ENCODE data around the gene SFRP5.

The SFRP5 gene

DNA sequence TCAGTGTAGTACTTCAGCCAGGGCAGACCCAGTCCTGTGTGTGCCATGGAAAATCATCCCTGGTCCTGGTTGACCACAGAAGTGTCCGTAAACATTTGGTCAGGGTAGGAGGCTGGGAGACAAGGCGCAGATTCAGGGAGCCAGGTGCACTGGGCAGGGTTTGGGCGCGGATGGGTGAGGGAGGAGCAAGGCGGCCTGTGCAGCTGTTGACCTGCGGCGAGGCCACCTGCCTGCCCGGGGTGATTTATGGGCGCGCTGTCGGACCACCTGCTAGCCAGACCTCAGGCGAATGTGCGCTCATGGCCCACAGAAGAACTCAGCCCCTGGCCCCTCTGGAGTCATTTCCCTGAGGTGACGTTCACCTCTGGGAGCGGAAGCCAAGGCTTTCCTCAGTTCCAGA, 6.6 kb downstream of the SFRP5 start:
- H3K27me3 ChIP-seq (ENCODE audit: insufficient read depth, low read depth), result peaks cover 6% of the 10 kb centered on the region; the same call in 1 of the 2 replicates
- H3K4me1 ChIP-seq (ENCODE audit: low read depth, poor library complexity, severe bottlenecking), result peaks cover 3% of the 10 kb centered on the region
- no peak overlapping the region for H3K27ac ChIP-seq
- no peaks in the 10 kb centered on the region for H3K36me3 ChIP-seq (ENCODE audit: insufficient read depth)
- TF ChIP-seq, protein P1, sequence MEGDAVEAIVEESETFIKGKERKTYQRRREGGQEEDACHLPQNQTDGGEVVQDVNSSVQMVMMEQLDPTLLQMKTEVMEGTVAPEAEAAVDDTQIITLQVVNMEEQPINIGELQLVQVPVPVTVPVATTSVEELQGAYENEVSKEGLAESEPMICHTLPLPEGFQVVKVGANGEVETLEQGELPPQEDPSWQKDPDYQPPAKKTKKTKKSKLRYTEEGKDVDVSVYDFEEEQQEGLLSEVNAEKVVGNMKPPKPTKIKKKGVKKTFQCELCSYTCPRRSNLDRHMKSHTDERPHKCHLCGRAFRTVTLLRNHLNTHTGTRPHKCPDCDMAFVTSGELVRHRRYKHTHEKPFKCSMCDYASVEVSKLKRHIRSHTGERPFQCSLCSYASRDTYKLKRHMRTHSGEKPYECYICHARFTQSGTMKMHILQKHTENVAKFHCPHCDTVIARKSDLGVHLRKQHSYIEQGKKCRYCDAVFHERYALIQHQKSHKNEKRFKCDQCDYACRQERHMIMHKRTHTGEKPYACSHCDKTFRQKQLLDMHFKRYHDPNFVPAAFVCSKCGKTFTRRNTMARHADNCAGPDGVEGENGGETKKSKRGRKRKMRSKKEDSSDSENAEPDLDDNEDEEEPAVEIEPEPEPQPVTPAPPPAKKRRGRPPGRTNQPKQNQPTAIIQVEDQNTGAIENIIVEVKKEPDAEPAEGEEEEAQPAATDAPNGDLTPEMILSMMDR (conservative IDR thresholded peaks at IDR 0.05; ENCODE audit: low read depth, low read length), result no peak
- H3K4me3 ChIP-seq (IDR thresholded peaks at IDR 0.05; ENCODE audit: insufficient read depth, low read depth, low read length), result no peak overlapping the region
- H3K4me2 ChIP-seq, result no peak overlapping the region
- no peaks in the 10 kb centered on the region for H4K20me1 ChIP-seq (ENCODE audit: insufficient read depth)
- H3K9ac ChIP-seq, result no peak overlapping the region
- no peaks in the 10 kb centered on the region for H3K79me2 ChIP-seq (ENCODE audit: insufficient read depth, low read depth)
- no peak overlapping the region for H2AFZ ChIP-seq (ENCODE audit: low read depth)

DNA sequence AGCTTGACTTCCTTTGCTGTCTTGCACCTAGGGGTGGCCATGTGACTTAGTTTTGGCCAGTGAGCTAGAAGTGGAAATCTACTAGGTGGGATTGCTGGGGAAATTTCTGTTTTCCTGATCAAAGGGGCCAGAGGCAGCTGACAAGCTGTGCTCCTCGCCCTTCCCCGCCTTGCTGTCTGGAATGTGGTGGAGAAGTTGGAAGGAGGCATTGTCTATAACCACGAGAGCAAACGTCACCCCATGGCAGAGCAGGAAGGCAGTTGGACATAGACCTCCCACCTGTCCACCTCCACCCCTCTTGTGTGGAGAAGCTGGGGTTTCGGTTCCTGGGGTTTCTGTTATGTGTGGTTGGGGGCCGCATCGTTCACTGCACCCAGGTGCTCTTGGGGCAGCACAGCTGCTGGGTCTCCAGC, 7.3 kb downstream of the SFRP5 start:
- H3K4me1 ChIP-seq (ENCODE audit: low read depth, poor library complexity, severe bottlenecking), result peaks cover 3% of the 10 kb centered on the region
- H3K4me3 ChIP-seq (IDR thresholded peaks at IDR 0.05; ENCODE audit: insufficient read depth, low read depth, low read length), result no peak overlapping the region
- H4K20me1 ChIP-seq (ENCODE audit: insufficient read depth), result no peaks in the 10 kb centered on the region
- H3K36me3 ChIP-seq (ENCODE audit: insufficient read depth), result no peaks in the 10 kb centered on the region
- H3K27ac ChIP-seq, result no peak overlapping the region
- no peak overlapping the region for H2AFZ ChIP-seq (ENCODE audit: low read depth)
- H3K9ac ChIP-seq, result no peak overlapping the region
- TF ChIP-seq, protein P1 (conservative IDR thresholded peaks at IDR 0.05; ENCODE audit: low read depth, low read length), result no peak
- H3K79me2 ChIP-seq (ENCODE audit: insufficient read depth, low read depth), result no peaks in the 10 kb centered on the region
- H3K4me2 ChIP-seq, result no peak overlapping the region
- no peaks in the 10 kb centered on the region; the same call in 1 of the 2 replicates for H3K27me3 ChIP-seq (ENCODE audit: insufficient read depth, low read depth)

DNA sequence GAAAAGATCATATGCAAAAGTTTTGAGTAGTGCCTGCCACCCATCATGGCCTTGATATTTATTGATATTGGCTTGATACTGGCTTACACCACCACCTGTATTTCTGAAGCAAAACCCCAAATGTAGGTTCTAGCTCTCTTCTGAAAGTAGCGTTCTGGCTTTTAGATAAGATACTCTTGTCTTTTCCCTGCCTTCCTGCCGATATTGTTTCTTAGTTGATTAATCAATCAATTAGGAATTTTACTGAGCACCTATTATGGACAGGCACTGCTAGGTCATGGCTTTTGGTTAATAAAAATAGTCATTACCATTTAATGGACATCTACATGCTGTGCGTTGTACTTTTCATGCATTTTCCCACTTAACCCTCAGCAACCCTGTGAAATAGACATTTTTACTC, 7.9 kb downstream of the SFRP5 start:
- H3K4me1 ChIP-seq (ENCODE audit: low read depth, poor library complexity, severe bottlenecking), result peaks cover 3% of the 10 kb centered on the region
- no peak overlapping the region for H3K4me3 ChIP-seq (IDR thresholded peaks at IDR 0.05; ENCODE audit: insufficient read depth, low read depth, low read length)
- no peaks in the 10 kb centered on the region for H3K36me3 ChIP-seq (ENCODE audit: insufficient read depth)
- no peak overlapping the region for H3K27ac ChIP-seq
- no peaks in the 10 kb centered on the region for H4K20me1 ChIP-seq (ENCODE audit: insufficient read depth)
- no peak overlapping the region for H2AFZ ChIP-seq (ENCODE audit: low read depth)
- H3K4me2 ChIP-seq, result no peak overlapping the region
- H3K79me2 ChIP-seq (ENCODE audit: insufficient read depth, low read depth), result no peaks in the 10 kb centered on the region
- no peaks in the 10 kb centered on the region for H3K27me3 ChIP-seq (ENCODE audit: insufficient read depth, low read depth)
- H3K9ac ChIP-seq, result no peak overlapping the region
- TF ChIP-seq, protein P1 (conservative IDR thresholded peaks at IDR 0.05; ENCODE audit: low read depth, low read length), result no peak

DNA sequence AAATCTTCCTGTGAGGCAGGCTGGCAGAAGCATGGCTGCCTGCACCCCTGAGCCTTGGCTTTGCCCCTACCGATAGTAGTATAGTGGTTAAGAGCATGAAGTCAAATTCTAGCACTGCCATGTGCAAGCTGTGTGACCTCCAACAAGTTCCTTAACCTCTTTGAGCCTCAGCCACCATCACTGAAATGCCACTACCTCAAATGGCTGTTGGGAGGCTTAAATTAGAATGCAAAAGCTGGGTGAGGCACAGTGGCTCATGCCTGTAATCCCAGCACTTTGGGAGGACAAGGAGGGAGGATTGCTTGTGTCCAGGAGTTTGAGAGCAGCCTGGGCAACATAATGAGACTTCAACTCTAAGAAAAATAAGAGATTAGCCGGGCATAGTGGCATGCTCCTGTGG, 8.4 kb downstream of the SFRP5 start:
- Histone ChIP-seq H3K36me3 (ENCODE audit: insufficient read depth) (no peaks in the 10 kb centered on the region), H3K4me3 (IDR thresholded peaks at IDR 0.05; ENCODE audit: insufficient read depth, low read depth, low read length) (no peak overlapping the region), H2AFZ (ENCODE audit: low read depth) (no peak overlapping the region), H3K4me2 (no peak overlapping the region), H3K27ac (no peak overlapping the region), H3K4me1 (ENCODE audit: low read depth, poor library complexity, severe bottlenecking) (peaks cover 3% of the 10 kb centered on the region), H3K79me2 (ENCODE audit: insufficient read depth, low read depth) (no peaks in the 10 kb centered on the region), H4K20me1 (ENCODE audit: insufficient read depth) (no peaks in the 10 kb centered on the region), H3K9ac (no peak overlapping the region), H3K27me3 (ENCODE audit: insufficient read depth, low read depth) (no peaks in the 10 kb centered on the region)
- TF ChIP-seq, protein P1 (conservative IDR thresholded peaks at IDR 0.05; ENCODE audit: low read depth, low read length), result no peak

All from KMS-11 (cell line).